Islet precursor cell (in vitro differentiated cells): ENCODE measurements around the gene TBC1D9B.

Experiments used
- DNase-seq: peaks from one replicate; pipeline ENCODE4 v3.0.0-alpha.2; 2018

TBC1D9B gene

DNA sequence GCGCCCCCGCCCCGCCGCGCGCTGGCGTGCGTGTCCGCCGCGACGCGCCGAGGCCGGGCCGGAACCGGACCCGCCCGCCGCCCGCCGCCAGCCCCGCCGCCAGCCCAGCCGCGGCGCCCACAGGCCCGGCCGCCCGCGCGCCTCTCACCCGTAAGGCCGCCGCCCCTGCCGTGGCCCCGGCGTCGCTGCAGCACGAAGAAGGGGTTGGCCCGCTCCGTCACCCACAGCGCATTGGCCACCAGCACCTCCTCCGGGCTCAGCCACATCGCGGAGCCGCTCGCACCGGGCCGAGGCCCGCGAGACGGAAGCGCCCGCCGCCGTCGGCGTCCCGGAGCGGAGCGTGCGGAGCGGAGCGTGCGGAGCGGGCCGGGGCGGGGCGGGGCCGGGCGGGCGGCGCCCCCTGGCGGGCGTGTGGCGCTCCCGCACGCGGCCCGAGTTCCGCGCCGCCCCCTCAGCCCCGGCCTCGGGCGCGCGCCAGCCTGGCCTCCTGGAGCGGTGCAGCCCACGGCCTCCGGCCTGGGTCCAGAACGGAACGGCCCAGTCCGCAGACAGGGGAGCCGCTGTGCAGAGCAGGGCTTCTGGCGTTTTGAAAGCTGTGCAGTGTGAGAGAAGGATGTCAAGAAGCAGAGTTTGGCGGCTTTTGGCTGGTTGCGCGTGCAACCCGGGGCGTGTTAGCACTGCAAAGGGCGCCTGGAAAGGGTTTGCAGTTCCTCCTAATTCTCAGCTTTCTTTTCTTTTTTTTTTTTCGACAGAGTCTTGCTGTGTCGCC, at the start of gene TBC1D9B:
Gene TBC1D9B (minus strand): TSS at position 342 of the 769 bp plus-strand sequence. CDS start 76 bp downstream, at position 266.
- DNase-seq: peak; percentile 76

DNA sequence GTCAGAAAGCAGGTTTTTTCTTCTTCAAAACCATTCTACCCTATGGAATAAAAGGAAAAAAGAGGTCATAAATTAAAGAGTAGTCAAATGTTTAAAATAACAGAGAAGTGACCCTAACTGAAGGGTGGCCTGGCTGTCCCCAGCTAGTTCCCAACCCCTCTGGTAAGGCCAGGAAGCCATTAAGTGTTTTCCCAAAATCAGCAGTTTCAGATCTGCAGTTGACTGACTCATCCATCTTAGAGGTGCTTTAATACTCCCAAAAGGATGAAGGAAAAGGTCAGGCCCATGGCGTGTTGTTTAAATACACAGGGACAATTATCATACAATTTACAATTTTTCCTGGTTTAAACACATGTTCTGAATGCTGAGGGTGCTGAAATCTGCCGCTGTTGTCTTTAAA, 47.9 kb upstream of the TBC1D9B start:
- DNase-seq: no peak

DNA sequence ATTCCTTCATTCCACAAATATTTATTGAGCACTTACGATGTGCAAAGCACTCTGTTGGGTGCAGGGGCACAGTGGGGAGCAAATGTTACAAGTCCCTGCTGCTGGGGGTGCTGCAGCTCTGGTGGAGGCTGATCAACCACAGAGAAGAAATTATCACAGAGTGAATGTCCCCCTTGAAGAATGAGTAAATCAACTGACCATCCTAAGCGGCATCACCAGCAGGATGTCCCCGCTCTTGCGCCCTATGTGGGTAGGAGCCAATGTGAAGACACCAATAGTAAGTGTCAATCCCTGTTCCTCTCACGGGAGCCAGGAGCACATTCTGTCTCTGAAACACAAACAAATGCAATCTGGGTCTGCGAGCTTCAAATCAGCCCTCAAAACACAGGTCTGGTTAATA, 47.4 kb upstream of the TBC1D9B start:
- DNase-seq: no peak

DNA sequence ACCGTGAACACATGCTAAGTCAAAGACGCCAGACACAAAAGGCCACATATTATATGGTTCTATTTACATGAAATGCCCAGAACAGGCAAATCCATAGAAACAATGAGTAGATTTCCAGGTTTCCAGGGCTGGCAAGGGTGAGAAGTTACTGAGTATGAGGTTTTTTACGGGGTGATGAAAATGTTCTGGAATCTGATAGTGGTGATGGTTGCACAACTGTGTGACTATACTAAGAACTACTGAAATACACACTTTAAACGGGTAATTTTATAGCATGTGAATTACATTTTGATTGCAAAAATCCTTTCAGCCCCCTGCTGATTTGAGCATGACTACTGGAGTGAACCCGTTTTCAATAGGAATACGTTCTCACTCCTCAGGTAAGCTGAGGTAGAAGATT, 46.7 kb upstream of the TBC1D9B start:
- no peak for DNase-seq

DNA sequence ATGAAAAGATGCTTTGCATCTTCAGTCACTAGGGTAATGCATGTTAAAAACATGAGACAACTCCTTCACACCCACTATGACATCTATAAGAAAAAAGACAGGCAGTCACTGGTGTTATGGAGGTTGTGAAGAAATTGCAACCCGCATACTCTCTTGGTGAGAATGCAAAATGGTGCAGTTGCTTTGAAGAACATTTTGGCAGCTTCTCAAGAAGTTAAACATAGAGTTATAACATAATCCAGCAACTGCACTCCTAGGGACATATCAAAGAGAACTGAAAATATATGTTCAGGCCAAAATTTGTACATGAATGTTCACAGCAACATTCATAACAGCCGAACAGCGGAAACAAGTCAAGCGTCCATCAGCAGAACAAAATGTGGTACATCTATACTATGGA, 46.3 kb upstream of the TBC1D9B start:
- DNase-seq: no peak

DNA sequence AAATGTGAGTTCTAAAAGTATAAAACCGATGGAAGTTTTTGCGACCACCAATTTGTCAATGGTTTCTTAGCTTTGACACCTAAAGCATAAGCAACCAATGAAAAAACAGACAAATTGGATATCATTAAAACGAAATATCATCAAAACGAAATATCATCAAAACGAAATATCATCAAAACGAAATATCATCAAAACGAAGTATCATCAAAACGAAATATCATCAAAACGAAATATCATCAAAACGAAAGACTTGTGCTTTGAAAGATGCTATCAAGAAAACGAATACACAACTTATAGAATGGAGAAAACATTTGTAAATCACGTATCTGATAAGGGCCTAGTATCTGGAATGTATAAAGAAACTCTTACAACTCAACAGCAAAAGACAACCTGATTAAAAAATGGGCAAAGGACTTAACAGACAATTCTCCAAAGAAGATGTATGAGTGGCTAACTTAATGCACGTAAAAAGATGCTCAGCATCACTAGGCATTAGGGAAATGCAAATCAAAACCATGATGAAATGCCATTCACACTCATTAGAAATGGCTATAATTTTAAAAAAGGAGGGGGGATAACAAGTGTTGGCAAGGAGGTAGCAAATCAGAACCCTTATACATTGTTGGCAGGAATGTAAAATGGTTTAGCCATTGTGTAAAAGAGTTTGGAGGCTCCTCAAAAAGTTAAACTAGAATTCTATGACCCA, 29.4 kb upstream of the TBC1D9B start:
- no peak for DNase-seq

DNA sequence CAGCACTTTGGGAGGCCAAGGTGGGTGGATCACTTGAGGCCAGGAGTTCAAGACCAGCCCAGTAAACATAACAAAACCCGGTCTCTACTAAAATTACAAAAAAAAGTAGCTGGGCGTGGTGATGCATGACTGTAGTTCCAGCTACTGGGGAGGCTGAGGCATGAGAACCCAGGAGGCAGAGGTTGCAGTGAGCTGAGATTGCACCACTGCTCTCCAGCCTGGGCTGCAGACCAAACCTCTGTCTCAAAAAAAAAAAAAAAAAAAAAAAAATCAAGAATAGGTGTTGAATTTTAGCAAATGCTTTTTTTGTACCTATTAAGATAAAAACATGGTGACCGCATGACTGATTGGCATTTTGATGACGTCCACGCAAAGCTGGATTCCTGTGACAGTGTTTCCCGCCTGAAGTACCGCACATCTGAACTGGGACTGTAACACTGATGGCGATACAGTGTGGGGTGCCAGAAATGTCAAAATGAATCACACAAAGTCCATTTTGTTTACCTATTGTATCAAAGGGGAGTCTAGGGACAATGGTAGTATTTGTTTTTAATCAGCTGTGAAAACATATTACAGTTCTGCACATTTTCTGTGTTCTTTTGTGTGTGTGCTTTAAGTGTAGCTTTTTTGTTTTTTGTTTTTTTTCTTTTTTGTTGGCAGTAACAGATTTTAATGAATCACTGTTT, 23.2 kb upstream of the TBC1D9B start:
- DNase-seq: no peak

DNA sequence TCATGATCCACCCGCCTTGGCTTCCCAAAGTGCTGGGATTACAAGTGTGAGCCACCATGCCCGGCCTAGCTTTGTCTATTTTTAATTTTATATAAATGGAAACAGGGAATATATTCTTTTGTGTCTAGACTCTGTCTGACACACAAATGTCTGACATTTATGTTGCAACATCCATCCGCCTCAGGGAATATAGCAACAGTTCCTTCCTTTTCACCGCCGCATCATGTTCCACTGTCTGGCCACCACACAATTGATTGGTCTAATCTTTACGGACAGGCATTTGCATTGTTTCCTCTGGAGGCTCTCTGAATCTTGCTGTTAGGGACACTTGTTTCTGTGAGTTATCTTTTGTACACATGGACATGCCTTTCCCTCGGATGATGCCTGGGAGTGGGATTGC, 20.1 kb upstream of the TBC1D9B start:
- no peak for DNase-seq

DNA sequence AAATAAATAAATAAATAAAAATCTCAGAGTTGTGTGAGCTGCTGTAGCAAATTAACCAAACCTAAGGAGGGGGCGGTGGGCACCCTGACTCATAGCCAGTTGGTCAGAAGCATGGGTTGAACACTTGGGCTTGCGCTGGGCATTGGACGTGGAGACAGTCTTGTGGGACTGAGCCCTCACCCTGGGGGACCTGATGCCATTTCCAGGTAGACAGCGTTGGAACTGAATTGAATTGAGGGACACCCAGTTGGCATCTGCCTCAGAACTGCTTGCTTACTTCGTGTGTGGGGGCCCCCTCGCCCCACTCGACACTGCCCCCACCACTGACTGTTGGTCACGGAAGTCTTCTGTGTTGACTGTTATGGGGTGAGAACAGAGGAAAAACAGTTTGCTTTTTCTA, 19.0 kb upstream of the TBC1D9B start:
- no peak for DNase-seq

DNA sequence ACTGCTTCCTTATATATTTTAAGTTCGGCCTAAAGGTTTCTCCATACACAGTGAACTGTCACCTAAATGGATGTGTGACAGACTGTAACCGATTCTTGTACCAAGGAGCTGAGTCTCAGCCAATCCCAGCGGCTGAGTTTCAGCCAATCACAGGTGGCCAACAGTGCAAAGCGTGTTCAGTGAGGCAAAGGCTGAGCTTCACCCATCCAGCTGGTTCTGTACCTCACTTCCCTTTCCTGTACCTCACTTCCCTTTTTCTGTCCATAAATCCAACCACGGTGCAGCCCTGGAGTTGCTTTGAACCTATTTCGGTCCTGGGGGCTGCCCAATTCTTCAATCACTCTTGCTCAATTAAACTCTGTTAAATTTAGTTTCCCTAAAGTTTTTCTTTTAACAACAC, 15.7 kb upstream of the TBC1D9B start:
- peak; percentile 18 for DNase-seq

DNA sequence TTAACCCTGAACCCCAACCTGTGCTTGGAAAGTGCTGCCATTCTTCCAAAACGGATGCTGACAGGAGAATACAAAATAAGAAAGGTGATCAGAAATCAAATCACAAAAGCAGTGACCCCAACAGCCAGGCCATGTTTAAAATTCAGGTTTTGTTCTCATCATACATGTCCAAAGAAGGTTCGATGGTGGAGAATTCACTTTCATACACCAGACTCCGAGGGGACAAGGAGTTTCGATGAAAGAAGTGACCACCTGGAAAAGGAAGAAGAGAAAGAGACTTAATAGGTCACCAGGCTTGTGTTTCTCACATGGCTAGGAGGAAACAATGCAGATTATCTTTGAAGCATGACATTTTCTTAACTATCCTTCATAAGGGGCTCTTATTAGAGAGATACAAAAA, 12.5 kb upstream of the TBC1D9B start:
- DNase-seq: no peak

DNA sequence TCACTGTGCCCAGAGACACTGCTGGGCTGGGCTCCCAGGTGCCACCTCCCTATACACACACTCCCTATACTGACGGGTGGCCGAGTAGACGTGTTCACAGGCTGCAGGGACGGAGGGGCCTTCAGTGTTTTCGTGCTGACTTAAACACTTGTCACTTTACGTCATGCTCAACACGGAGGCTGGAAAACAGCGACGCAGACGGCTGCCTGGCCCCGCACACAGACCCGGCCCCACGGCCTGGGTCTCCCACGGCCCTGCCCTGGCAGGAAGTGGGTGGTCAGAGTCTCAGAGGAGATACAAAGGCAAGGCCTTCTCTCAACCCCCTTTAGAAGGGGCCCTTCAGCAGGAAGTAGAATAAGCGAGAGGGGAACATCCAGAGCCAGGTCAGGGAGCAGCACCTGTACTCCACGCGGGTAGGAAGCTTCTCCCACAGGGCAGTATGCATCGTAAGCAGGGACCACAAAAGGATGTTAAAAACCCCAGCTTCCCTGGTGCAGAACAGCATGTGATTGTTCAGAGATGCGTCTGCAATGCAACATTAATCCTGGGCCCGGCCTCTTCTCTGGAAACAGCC, 11.9 kb upstream of the TBC1D9B start:
- DNase-seq: peak; percentile 43

DNA sequence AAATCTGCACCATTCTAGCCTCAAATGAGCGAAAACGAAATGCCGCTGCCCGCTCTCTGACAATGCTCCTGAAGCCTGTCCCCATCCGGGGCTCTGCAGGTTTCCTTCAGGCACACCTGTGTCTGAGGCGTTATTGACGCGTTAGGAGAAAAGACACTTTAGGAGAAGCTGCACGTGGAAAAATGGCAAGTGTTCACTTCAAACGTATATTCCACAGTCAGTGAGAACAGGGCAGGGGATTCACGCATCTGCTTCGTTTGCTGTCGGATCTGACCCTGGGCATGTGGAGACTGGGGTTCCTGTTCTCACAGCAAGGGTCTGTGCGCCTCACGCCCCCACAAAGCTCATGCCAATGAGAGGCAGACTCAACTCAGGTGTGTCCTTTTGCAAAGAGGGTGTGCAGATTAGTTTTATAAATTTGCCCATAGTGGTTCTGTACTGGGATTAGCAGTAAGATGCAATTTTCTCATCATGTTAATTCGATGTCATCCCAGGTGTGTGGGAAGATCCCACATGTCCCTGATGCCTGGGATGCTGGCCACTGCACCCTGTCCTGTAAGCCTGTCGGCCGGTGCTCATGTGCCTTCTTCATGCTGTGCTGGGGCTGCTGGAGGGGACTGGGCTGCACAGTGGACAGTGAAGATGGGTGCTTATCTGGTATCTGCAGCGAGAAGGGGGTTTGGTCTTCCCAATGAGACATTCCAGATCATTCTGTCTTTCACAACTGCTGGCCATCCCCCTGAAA, 11.2 kb upstream of the TBC1D9B start:
- DNase-seq: no peak

DNA sequence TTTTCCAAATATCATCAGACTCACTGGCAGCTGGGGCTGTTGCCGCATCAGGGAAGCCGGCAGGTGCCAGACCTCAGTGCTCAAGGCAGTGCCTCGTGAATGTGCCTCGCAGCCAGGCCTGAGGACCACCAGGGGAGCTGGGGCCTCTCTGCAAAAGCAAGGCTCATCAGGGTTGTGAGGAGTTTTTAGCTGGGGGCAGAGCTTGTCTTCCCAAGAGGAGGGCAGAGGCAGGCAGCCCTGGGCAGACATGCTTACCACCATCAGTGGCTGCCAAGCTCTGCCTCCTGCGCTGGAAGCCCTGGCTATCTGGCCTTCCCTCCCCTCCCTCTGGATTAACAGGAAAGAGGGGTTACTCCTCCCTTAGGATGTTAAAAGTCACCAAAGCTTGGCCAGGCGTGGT, 8.8 kb upstream of the TBC1D9B start:
- peak; percentile 49 for DNase-seq

DNA sequence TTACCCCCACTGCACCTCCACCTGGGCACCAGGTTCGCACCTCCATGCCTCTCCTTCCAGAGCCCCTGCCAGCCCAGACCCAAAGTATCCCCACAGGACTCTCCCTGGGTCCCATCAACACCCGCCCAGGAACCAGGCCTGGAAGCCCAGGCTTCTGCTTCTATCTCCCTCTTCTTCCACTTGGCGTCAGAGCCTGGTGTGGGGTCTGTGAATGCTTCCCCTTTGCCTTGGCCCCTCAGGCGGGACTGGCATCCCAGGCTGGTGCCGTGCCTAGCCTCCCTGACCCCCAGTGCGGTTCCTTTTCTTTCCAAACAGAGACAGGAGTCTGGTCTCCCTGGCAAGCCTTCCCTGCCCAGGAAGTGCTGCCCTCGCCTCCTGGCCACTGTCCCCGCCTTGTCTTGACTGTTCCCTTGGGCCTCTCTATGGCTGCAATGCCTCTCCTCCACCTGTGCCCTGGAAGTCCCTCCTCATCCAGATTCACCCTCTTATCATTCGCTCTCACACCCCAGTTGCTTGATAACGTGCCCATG, 7.8 kb upstream of the TBC1D9B start:
- DNase-seq: no peak

DNA sequence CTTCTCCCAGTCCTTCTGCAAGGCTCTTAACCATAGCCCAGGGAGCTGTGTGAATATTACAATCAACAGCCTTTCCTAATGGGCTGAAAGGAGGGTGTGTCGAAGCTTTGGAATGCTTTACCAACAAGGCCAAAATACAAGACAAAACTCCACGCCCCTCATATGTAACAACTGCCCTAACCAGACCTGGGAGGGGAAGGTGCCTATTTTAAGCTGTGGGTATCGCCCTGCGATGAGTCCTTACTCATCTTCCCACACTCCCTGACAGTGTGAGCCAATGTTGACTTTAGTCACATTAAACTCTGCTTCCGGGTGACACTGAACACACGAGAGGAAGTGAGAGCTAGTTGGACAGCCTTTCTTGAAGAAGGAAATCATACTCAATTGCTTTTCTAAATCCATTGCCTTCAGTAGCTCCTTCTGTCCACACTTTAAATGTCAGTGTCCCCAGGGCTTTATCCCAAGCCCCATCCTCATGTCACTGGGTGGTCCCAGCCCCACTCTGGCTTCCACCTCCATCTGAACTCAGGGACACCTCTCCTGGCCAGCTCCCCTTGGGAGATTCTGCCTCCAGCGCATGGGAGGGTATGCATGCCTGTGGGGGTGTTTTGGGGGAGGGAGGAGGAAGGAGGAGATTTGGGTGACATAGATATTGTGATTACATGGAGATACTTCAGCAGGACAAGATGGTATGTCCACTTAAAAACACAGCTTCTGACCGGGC, 6.5 kb upstream of the TBC1D9B start:
- DNase-seq: peak; percentile 57

DNA sequence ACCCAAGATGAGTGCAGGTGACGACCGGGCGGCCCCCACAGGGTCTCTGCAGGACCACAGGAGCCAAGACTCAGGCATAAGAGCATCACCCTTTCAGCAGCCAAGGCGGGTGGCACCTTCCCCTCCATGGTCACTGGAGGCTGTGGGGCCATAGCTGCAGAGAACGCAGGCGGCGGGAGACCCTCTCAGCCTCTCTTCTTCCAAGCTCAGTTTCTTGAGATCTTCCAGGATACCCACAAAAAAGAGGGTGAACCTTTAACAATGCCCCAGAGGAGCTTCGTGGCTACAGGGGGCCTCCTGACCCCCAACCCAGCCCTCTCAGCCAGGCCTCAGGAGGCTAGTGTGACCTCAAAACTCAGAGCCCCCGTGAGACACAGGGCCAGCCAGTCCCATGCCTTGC, 5.8 kb upstream of the TBC1D9B start:
- no peak for DNase-seq

DNA sequence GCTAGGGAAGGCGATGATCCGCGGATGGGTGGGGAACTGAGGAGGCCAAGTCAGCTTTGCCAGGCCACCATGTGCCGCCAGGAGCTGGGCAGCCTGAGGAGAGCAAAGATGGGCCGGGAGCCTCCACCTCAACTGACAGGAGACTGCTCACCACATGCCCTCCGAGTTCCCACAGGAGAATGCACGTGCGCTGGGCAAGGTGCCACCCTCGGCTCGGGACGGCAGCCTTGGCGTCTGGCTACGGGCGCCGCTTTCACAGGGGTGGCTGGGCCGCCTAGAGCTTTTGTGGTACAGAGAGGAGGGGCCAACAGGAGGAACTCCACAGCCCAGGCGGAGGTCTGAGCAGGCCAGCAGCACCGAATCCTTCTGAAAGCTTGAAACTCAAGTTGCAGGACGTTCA, 5.3 kb upstream of the TBC1D9B start:
- DNase-seq: peak; percentile 43

DNA sequence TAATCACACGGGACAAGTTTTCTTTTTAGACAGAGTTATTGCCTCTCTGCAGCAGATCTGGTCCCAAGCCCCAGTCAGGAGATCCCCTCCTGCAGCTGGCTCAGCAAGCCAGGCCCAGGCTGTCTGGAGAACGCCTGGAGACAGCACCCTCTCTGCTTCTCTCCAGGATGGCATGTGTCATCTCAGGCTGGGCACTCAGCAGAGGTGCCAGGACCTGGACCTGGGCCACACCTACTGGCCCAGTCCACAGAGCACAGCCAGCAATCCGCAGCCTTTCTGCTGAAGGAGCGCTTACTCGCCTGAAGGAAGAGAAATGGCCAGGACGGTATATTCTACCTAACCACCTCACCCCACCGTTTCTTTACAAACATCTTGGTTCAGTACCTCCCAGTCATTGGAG, 4.7 kb upstream of the TBC1D9B start:
- peak; percentile 40 for DNase-seq

DNA sequence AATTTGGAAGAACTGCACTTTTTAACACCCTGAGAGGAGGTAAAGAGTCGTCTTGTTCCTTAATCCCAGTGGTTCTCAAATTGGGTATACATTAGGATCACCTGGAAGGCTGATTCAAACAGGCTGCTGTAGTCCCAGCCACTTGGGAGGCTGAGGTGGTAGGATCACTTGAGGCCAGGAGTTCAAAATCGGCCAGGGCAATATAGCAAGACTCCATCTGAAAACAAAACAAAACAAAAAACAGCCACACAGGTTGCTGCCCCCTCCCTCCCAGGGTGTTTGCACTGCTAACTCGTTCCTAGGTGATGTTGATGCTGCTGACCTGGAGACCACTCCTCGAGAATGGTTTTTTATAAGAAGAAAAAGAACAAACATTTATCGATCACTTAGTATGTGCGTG, 1.5 kb upstream of the TBC1D9B start:
- no peak for DNase-seq

DNA sequence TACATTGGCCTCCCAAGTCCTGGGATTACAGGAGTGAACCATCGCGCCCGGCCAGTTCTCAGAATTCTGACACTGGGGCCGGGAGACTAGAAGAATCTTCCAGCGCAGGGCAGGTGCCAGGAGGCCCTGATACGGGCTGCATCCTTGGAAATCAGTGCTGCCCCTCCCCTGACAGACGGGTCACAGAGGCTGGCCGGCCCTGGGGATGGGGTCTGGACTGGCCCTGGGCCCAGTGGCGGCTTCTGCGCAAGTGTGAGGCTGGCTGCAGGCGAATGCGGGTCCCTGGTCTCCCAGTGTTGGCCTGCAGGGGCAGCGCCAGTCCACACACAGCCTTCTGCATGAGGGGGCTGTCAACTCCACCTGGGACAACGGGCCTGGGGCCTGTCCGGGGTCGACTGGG, 831 bp upstream of the TBC1D9B start:
- peak; percentile 78 for DNase-seq
